Measurements from ENCODE around the gene SATB2.

- TF ChIP-seq, protein P1, sequence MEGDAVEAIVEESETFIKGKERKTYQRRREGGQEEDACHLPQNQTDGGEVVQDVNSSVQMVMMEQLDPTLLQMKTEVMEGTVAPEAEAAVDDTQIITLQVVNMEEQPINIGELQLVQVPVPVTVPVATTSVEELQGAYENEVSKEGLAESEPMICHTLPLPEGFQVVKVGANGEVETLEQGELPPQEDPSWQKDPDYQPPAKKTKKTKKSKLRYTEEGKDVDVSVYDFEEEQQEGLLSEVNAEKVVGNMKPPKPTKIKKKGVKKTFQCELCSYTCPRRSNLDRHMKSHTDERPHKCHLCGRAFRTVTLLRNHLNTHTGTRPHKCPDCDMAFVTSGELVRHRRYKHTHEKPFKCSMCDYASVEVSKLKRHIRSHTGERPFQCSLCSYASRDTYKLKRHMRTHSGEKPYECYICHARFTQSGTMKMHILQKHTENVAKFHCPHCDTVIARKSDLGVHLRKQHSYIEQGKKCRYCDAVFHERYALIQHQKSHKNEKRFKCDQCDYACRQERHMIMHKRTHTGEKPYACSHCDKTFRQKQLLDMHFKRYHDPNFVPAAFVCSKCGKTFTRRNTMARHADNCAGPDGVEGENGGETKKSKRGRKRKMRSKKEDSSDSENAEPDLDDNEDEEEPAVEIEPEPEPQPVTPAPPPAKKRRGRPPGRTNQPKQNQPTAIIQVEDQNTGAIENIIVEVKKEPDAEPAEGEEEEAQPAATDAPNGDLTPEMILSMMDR (IDR thresholded peaks at IDR 0.05), result no peak
- TF ChIP-seq POLR2A (IDR thresholded peaks at IDR 0.05), result no peak
Observed at GRCh38 chr2:199419428-199419827, 38.3 kb downstream of the SATB2 start.

All from lower leg skin (tissue), 3 donors.